Measurements from ENCODE around the gene GPRC5C. TPM values are rescaled to one million over a fixed set of nuclear protein-coding genes. Genes with fewer than 3 reads are reported as not detected.

GPRC5C gene
- total and polyA plus RNA-seq, 4 donors = 41.9 to 81.4 (median 66.1) TPM

- ATAC-seq (ENCODE audit: insufficient read depth, low FRiP score) (no peak), DNase-seq (no peak)
- Histone ChIP-seq H3K27me3 (ENCODE audit: control insufficient read depth in 3 of 3, insufficient read depth in 3 of 3, low read length in 2 of 3) (no peaks in the 10 kb centered on the region), H3K4me3 (no peak overlapping the region), H3K9ac (ENCODE audit: insufficient read depth in 1 of 2, low read length in 2 of 2) (no peak overlapping the region), H3K4me1 (ENCODE audit: control insufficient read depth in 5 of 5, insufficient read depth in 5 of 5, low read length in 5 of 5) (peaks cover 3 to 36% (median 12%) of the 10 kb centered on the region in 5 donors), H3K9me3 (ENCODE audit: control insufficient read depth in 4 of 4, insufficient read depth in 3 of 4, low read length in 3 of 4) (peaks cover 0 to 3% (median 0%) of the 10 kb centered on the region in 4 donors), H3K36me3 (ENCODE audit: control insufficient read depth in 4 of 4, insufficient read depth in 4 of 4, low read length in 4 of 4) (no peaks in the 10 kb centered on the region), H3K27ac (ENCODE audit: low read depth in 1 of 2, low read length in 1 of 2) (peak overlapping the region; percentile 28 to 91)
- no peak for TF ChIP-seq CTCF (IDR thresholded peaks at IDR 0.05; ENCODE audit: control extremely low read depth, extremely low read depth)
- 71 to 73% methylated on average over 6 of the region's 6 CpGs for WGBS, 2 donors
These were observed 4.1 kb upstream of the GPRC5C start for GRCh38 chr17:74427763-74428153.

- DNase-seq (peak in 2 of 3 donors; percentile 30 to 38), ATAC-seq (ENCODE audit: insufficient read depth, low FRiP score) (no peak)
- Histone ChIP-seq H3K36me3 (ENCODE audit: control insufficient read depth in 4 of 4, insufficient read depth in 4 of 4, low read length in 4 of 4) (no peaks in the 10 kb centered on the region), H3K4me1 (ENCODE audit: control insufficient read depth in 5 of 5, insufficient read depth in 5 of 5, low read length in 5 of 5) (peaks cover 6 to 51% (median 24%) of the 10 kb centered on the region in 5 donors), H3K4me3 (no peak overlapping the region), H3K9ac (ENCODE audit: insufficient read depth in 1 of 2, low read length in 2 of 2) (peak overlapping the region in 1 of 2 donors; percentile 57), H3K27me3 (ENCODE audit: control insufficient read depth in 3 of 3, insufficient read depth in 3 of 3, low read length in 2 of 3) (no peaks in the 10 kb centered on the region), H3K9me3 (ENCODE audit: control insufficient read depth in 4 of 4, insufficient read depth in 3 of 4, low read length in 3 of 4) (no peaks in the 10 kb centered on the region), H3K27ac (ENCODE audit: low read depth in 1 of 2, low read length in 1 of 2) (peak overlapping the region; percentile 93 to 94)
- no peak for TF ChIP-seq CTCF (IDR thresholded peaks at IDR 0.05; ENCODE audit: control extremely low read depth, extremely low read depth)
- WGBS, 2 donors = 57 to 67% methylated on average over 19 of the region's 19 CpGs
These were observed 2.1 kb upstream of the GPRC5C start for GRCh38 chr17:74429604-74430384.

DNA sequence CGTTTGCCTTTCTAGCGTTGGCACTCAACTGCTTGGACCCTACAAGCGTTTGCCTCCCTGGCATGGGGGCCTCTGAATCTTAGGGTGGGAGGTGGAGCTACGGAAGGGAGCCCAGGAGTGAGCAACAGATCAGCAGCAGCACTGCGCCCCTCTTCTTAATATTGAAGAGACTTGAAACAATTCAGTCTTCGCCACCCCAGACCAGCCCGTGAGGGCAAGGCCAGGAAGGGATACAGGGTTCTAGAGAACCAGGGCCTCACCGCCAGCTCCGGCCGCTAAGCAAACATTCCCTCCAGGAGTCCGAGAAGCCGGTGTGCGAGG lies 1.5 kb upstream of the GPRC5C start:
- ATAC-seq (ENCODE audit: insufficient read depth, low FRiP score) (no peak), DNase-seq (peak in 1 of 3 donors; percentile 24)
- Histone ChIP-seq H3K9me3 (ENCODE audit: control insufficient read depth in 4 of 4, insufficient read depth in 3 of 4, low read length in 3 of 4) (no peaks in the 10 kb centered on the region), H3K27me3 (ENCODE audit: control insufficient read depth in 3 of 3, insufficient read depth in 3 of 3, low read length in 2 of 3) (no peaks in the 10 kb centered on the region), H3K27ac (ENCODE audit: low read depth in 1 of 2, low read length in 1 of 2) (peak overlapping the region; percentile 93 to 94), H3K9ac (ENCODE audit: insufficient read depth in 1 of 2, low read length in 2 of 2) (peak overlapping the region in 1 of 2 donors; percentile 57), H3K4me1 (ENCODE audit: control insufficient read depth in 5 of 5, insufficient read depth in 5 of 5, low read length in 5 of 5) (peaks cover 6 to 51% (median 25%) of the 10 kb centered on the region in 5 donors), H3K36me3 (ENCODE audit: control insufficient read depth in 4 of 4, insufficient read depth in 4 of 4, low read length in 4 of 4) (no peaks in the 10 kb centered on the region), H3K4me3 (no peak overlapping the region)
- WGBS, 2 donors = 18 to 21% methylated on average over 13 of the region's 13 CpGs
- TF ChIP-seq CTCF (IDR thresholded peaks at IDR 0.05; ENCODE audit: control extremely low read depth, extremely low read depth) = no peak

Data from lung (tissue), 12 donors.